H1 (cell line): ENCODE measurements around the gene KLB. TPM values are rescaled to one million over a fixed set of nuclear protein-coding genes. Genes with fewer than 3 reads are reported as not detected.

ENCODE experiments used
- CBX8 ChIP-seq: fragments of 300-800, 300-1000 bp; sonication (generic); IDR thresholded peaks from 2 replicates; pipeline ENCODE4 v1.7.1; 2016; ENCODE audit warnings: low read depth, low read length, borderline replicate concordance
- CREB1 ChIP-seq: IDR thresholded peaks from 2 replicates; pipeline ENCODE4 v1.6.1; 2012; ENCODE audit warnings: inconsistent platforms
- PHF8 ChIP-seq: fragments of 200-600 bp; sonication (generic); conservative IDR thresholded peaks from 2 replicates; pipeline ENCODE4 v1.7.1; 2012; ENCODE audit warnings: low read depth, mild to moderate bottlenecking, inconsistent platforms, low read length, moderate library complexity
- polyA plus RNA-seq, 7 experiments: library from polyadenylated mRNA; depleted of rRNA in 3 of 7; stranded (reverse) in 5 of 7; unstranded in 2 of 7; fragments of >200 nt in 5 of 7; fragments of 200-250 nt in 2 of 7; gene quantifications; 1 replicate in 5 of 7; 2 replicates in 1 of 7; 4 replicates in 1 of 7; pipeline versions ENCODE4 v1.2.1 to v1.2.3, GENCODE V29; 2011 to 2013; ENCODE audit warnings: missing spikeins in 2 of 7, mixed read lengths in 2 of 7
- total RNA-seq: library from RNA; stranded (reverse); fragmentation: NEBNext Ultra II Directional; extraction: Animal tissue kit (Norgen Biotek cat#: 25700); gene quantifications from 2 replicates; pipeline ENCODE4 v1.2.1, GENCODE V29; 2021

Gene KLB
- total and polyA plus RNA-seq, 2 of the 8 experiments (the other 6 are each of a cell fraction or from before 2014, with no cell fraction given) = 0.03 TPM; not detected in 1

DNA sequence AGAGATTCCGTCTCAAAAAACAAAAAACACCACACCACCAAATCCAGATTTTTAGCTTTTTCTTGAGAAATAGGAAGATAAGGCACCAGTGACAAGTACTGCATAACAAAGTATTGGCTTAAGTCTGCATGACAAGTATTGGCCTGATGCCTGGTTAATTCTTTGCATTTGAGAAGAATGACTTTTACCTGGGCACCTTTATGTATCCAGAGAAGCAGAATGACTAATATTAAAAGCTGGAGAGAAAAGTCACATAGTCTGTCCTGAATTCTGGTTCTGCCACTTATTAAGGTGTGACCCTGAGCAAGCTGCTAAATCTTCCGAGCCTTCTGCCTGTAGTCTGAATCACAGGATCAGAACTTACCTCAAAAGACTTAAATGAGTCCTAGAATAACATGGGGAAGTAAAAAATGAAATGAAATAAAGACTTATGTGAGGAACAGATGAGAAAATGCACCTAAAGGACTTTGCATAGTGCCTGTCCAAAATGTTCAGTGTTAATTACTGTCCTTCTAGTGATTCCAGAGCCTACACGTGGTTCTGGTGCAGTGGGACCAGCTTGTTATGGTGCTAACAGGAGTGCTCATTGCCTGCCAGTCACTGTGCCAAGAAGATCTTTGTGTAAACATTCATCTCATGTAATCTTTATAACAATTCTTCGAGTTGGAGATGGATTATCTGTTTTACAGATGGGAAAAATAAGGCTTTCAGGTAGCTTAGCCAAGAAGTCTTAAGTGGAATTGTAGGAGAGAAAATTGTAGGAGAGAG is 88.9 kb downstream of the KLB start (continued):
- no peak for TF ChIP-seq CREB1
- no peak for TF ChIP-seq PHF8
- no peak for TF ChIP-seq CBX8
- TF ChIP-seq, all 59 proteins: peak for 0
